Sigmoid colon (tissue), 7 donors: ENCODE measurements around the gene B4GALT6. TPM values are rescaled to one million over a fixed set of nuclear protein-coding genes. Genes with fewer than 3 reads are reported as not detected.

ENCODE experiments used
- DNase-seq: peaks from one replicate; pipeline ENCODE4 v3.0.0-alpha.2; 2019
- H3K27ac ChIP-seq, 4 donors: fragments of 200-600 bp; sonication (generic); one replicate each; pipeline ENCODE4 v1.5.1; 2016 to 2019; ENCODE audit warnings: mild to moderate bottlenecking in 1 of 4
- H3K27me3 ChIP-seq, 3 donors: fragments of 200-600 bp; sonication (generic); one replicate each; pipeline ENCODE4 v1.5.1; 2019; ENCODE audit warnings: mild to moderate bottlenecking in 1 of 3
- H3K36me3 ChIP-seq, 4 donors: fragments of 200-600 bp; sonication (generic); one replicate each; pipeline ENCODE4 v1.5.1; 2016 to 2019
- H3K4me1 ChIP-seq, 4 donors: fragments of 200-600 bp; sonication (generic); one replicate each; pipeline ENCODE4 v1.5.1; 2017 to 2019
- H3K4me3 ChIP-seq, 4 donors: fragments of 200-600 bp; sonication (generic); one replicate each; pipeline ENCODE4 v1.5.1; 2017 to 2019; ENCODE audit warnings: mild to moderate bottlenecking in 2 of 4, moderate library complexity in 1 of 4
- H3K9me3 ChIP-seq, 4 donors: fragments of 200-600 bp in 3 of 4; sonication (generic) in 3 of 4; one replicate each; pipeline versions ENCODE4 v1.5.1 to v1.6.1; 2013 to 2019
- EP300 ChIP-seq, 4 donors: sonication (generic); formaldehyde crosslinking; IDR thresholded peaks; one replicate each; pipeline ENCODE4 v1.6.1; 2017; ENCODE audit warnings: antibody characterized with exemption in 4 of 4
- POLR2A ChIP-seq, 2 donors: fragments of 450-650 bp; IDR thresholded peaks; one replicate each; pipeline ENCODE4 v1.6.1; 2016; ENCODE audit warnings: antibody characterized with exemption in 2 of 2, mild to moderate bottlenecking in 2 of 2, moderate library complexity in 2 of 2
- POLR2AphosphoS5 ChIP-seq, 4 donors: sonication (generic); formaldehyde crosslinking; IDR thresholded peaks; one replicate each; pipeline ENCODE4 v1.6.1; 2017; ENCODE audit warnings: antibody characterized with exemption in 4 of 4
- WGBS, 2 donors: extraction: QIAGEN DNeasy Blood & Tissue Kit; methylation state at CpG; one replicate each; pipeline ENCODE4 v1.1.7; 2013; 5-methylcytosine and 5-hydroxymethylcytosine counted together
- intact Hi-C: fragments of 100-400 bp; cut with DNase I; formaldehyde crosslinking; loops from one replicate; pipeline ENCODE4 v1.15.1; 2023
- polyA plus RNA-seq, 3 donors: library from polyadenylated mRNA; stranded (reverse); fragments of 200-250 nt; gene quantifications; one replicate each; pipeline ENCODE4 v1.2.3, GENCODE V29; 2013
- total RNA-seq, 4 donors: library from RNA; depleted of rRNA; stranded (reverse); fragments of >200 nt; gene quantifications; one replicate each; pipeline ENCODE4 v1.1.0, GENCODE V29; 2016
- TF ChIP-seq, protein P1 (sequence below), 4 experiments: fragments of 450-650 bp in 3 of 4; fragments of 200-600 bp in 1 of 4; IDR thresholded peaks; one replicate each; pipeline ENCODE4 v1.5.1; 2016 to 2019; ENCODE audit warnings: antibody characterized with exemption in 4 of 4, mild to moderate bottlenecking in 3 of 4, moderate library complexity in 2 of 4
- donor health status: healthy with polysubstance abuse.
- donor health status: Bipolar disorder and iron deficiency.
- donor health status: healthy.

Gene B4GALT6
- total and polyA plus RNA-seq, 7 donors = 1.2 to 7.8 (median 4.7) TPM; not detected in 1

DNA sequence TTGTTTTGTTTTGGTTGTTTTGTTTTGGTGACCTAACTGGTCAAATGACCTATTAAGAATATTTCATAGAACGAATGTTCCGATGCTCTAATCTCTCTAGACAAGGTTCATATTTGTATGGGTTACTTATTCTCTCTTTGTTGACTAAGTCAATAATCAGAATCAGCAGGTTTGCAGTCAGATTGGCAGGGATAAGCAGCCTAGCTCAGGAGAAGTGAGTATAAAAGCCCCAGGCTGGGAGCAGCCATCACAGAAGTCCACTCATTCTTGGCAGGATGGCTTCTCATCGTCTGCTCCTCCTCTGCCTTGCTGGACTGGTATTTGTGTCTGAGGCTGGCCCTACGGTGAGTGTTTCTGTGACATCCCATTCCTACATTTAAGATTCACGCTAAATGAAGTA is 92.8 kb downstream of the B4GALT6 start, which contains the start of gene TTR:
TTR (plus strand) TSS at position 250 of the 400 bp plus-strand sequence; CDS start at position 276, 26 bp downstream.
- intact Hi-C loops = no loop called here
- no peaks in the 10 kb centered on the region for H3K4me1 ChIP-seq
- TF ChIP-seq, protein P1, sequence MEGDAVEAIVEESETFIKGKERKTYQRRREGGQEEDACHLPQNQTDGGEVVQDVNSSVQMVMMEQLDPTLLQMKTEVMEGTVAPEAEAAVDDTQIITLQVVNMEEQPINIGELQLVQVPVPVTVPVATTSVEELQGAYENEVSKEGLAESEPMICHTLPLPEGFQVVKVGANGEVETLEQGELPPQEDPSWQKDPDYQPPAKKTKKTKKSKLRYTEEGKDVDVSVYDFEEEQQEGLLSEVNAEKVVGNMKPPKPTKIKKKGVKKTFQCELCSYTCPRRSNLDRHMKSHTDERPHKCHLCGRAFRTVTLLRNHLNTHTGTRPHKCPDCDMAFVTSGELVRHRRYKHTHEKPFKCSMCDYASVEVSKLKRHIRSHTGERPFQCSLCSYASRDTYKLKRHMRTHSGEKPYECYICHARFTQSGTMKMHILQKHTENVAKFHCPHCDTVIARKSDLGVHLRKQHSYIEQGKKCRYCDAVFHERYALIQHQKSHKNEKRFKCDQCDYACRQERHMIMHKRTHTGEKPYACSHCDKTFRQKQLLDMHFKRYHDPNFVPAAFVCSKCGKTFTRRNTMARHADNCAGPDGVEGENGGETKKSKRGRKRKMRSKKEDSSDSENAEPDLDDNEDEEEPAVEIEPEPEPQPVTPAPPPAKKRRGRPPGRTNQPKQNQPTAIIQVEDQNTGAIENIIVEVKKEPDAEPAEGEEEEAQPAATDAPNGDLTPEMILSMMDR (IDR thresholded peaks at IDR 0.05) = no peak
- no peaks in the 10 kb centered on the region for H3K27me3 ChIP-seq
- no peaks in the 10 kb centered on the region for H3K36me3 ChIP-seq
- H3K27ac ChIP-seq = no peak within 1 kb of the TSS
- no peak within 1 kb of the TSS for H3K4me3 ChIP-seq
- DNase-seq = no peak
- WGBS, 2 donors = 30 to 68% methylated on average over 5 of the region's 5 CpGs
- no peaks in the 10 kb centered on the region for H3K9me3 ChIP-seq

DNA sequence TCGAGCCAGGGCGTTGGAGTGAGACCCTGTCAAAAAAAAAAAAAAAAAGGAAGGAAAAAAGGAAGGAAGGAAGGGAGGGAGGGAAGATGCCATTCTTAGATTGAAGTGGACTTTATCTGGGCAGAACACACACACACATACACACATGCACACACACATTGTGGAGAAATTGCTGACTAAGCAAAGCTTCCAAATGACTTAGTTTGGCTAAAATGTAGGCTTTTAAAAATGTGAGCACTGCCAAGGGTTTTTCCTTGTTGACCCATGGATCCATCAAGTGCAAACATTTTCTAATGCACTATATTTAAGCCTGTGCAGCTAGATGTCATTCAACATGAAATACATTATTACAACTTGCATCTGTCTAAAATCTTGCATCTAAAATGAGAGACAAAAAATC is 93.3 kb downstream of the B4GALT6 start:
- H3K9me3 ChIP-seq = no peaks in the 10 kb centered on the region
- H3K4me1 ChIP-seq = no peaks in the 10 kb centered on the region
- no peak overlapping the region for H3K4me3 ChIP-seq
- 91 to 92% methylated on average over 2 of the region's 2 CpGs for WGBS, 2 donors
- intact Hi-C loops = no loop called here
- H3K27ac ChIP-seq = no peak overlapping the region
- no peaks in the 10 kb centered on the region for H3K36me3 ChIP-seq
- no peak for DNase-seq
- TF ChIP-seq POLR2AphosphoS5 (IDR thresholded peaks at IDR 0.05) (no peak), EP300 (IDR thresholded peaks at IDR 0.05) (no peak), POLR2A (IDR thresholded peaks at IDR 0.05) (no peak)
- TF ChIP-seq, protein P1 (IDR thresholded peaks at IDR 0.05) = no peak
- H3K27me3 ChIP-seq = no peaks in the 10 kb centered on the region

DNA sequence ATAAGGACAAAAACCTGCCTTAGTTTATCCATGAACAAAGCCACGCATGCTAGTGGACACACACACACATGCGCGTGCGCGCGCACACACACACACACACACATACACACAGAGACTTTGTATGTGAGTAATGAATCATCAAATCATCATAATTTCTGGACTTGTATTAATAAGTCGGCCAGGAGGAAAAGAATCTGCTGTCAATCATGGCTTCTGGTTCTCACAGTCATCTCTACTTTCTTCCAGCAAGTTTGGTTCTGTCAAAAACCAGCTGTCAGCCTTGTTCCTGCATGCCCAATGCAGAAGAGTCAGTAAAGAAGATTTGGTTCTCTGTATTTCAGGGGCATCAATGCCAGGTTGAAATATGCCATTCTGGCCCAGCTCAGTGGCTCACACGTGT is 93.8 kb downstream of the B4GALT6 start:
- H3K9me3 ChIP-seq = no peaks in the 10 kb centered on the region
- H3K36me3 ChIP-seq = no peaks in the 10 kb centered on the region
- intact Hi-C loops = no loop called here
- no peak overlapping the region for H3K27ac ChIP-seq
- no peak overlapping the region for H3K4me3 ChIP-seq
- 89 to 92% methylated on average over 8 of the region's 8 CpGs for WGBS, 2 donors
- no peaks in the 10 kb centered on the region for H3K27me3 ChIP-seq
- H3K4me1 ChIP-seq = no peaks in the 10 kb centered on the region
- DNase-seq = no peak
- no peak for TF ChIP-seq POLR2A (IDR thresholded peaks at IDR 0.05)
- no peak for TF ChIP-seq POLR2AphosphoS5 (IDR thresholded peaks at IDR 0.05)
- TF ChIP-seq, protein P1 (IDR thresholded peaks at IDR 0.05) = no peak
- no peak for TF ChIP-seq EP300 (IDR thresholded peaks at IDR 0.05)

DNA sequence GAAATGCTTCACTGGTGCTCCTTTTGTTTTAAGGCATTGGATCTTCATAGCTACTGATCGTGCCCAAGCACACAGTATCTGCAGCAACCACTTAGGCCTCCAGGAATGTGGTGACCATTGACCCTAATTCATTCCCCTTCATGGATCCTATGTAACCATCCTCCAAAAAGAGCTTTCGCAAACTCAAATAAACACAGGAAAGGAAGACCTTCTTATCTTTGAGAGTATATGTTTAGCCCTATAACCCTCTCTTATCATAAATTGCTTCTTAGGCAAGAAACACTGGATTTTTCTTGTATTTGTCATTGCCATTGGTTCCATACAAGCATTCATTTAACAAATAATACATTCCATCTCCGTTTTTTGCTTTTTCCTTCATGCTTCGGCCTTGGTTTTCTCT is 96.9 kb downstream of the B4GALT6 start:
- Histone ChIP-seq H3K27ac (no peak overlapping the region), H3K36me3 (no peaks in the 10 kb centered on the region), H3K4me1 (no peaks in the 10 kb centered on the region), H3K27me3 (no peaks in the 10 kb centered on the region), H3K4me3 (no peak overlapping the region), H3K9me3 (no peaks in the 10 kb centered on the region)
- DNase-seq = no peak
- TF ChIP-seq POLR2A (IDR thresholded peaks at IDR 0.05) = no peak
- no peak for TF ChIP-seq POLR2AphosphoS5 (IDR thresholded peaks at IDR 0.05)
- no peak for TF ChIP-seq EP300 (IDR thresholded peaks at IDR 0.05)
- TF ChIP-seq, protein P1 (IDR thresholded peaks at IDR 0.05) = no peak
- 89 to 93% methylated on average over 4 of the region's 4 CpGs for WGBS, 2 donors
- intact Hi-C loops = no loop called here

DNA sequence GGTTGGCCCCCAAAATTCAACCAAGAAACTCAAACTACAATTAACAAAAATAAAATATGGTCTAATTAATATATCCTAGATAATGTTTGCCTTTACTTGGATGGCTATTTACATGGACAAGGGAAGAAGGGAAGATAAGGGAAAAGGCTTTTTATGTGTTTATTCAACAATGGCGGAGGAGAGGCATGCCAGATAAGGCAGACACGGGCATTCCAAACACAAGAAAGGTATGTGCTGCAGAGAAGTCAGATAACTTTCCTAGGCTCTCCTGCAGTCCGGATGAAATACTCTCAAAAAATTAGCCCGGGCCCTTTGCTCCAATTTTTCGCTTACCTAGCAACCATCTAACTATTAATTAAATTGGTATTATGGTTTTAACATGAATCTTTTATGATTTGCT is 97.8 kb downstream of the B4GALT6 start:
- 82 to 86% methylated on average over 5 of the region's 5 CpGs for WGBS, 2 donors
- H3K36me3 ChIP-seq = no peaks in the 10 kb centered on the region
- TF ChIP-seq, protein P1 (IDR thresholded peaks at IDR 0.05) = no peak
- TF ChIP-seq EP300 (IDR thresholded peaks at IDR 0.05) (no peak), POLR2AphosphoS5 (IDR thresholded peaks at IDR 0.05) (no peak), POLR2A (IDR thresholded peaks at IDR 0.05) (no peak)
- H3K27me3 ChIP-seq = no peaks in the 10 kb centered on the region
- peaks cover 0 to 6% (median 2%) of the 10 kb centered on the region in 4 donors for H3K4me1 ChIP-seq
- intact Hi-C loops = no loop called here
- no peak overlapping the region for H3K27ac ChIP-seq
- H3K9me3 ChIP-seq = no peaks in the 10 kb centered on the region
- no peak overlapping the region for H3K4me3 ChIP-seq
- no peak for DNase-seq
